SK-N-SH (cell line): ENCODE results near the gene PTPN14. TPM values are rescaled to one million over a fixed set of nuclear protein-coding genes. Genes with fewer than 3 reads are reported as not detected.

ENCODE experiments used
- CTCF ChIA-PET: fragments of 300-600, 350-600 bp; formaldehyde crosslinking; extraction: SDS; loops from one replicate; lab custom pipeline; 2021; lab: Yijun Ruan, JAX
- POLR2A ChIA-PET: fragments of 350-600 bp; sonication (Branson Sonifier 250); formaldehyde crosslinking; extraction: SDS; loops from one replicate; lab custom pipeline; 2020; ENCODE audit warnings: antibody characterized with exemption, inconsistent platforms; lab: Yijun Ruan, JAX
- DNase-seq: peaks from one replicate; pipeline ENCODE4 v3.0.0; 2012
- H2AFZ ChIP-seq: fragments of 200-600 bp; sonication (generic); 2 replicates; pipeline ENCODE4 v1.8.1; 2016; ENCODE audit warnings: antibody characterized with exemption, mild to moderate bottlenecking, low read depth
- H3F3A ChIP-seq: fragments of 200-600 bp; sonication (generic); replicated peaks from 2 replicates; pipeline ENCODE3; 2016; ENCODE audit warnings: antibody characterized with exemption, mild to moderate bottlenecking; ENCODE audit not compliant: insufficient read depth
- H3K27ac ChIP-seq, 2 experiments: fragments of 200-500 bp in 1 of 2; fragments of 200-600 bp in 1 of 2; sonication (Bioruptor generic) in 1 of 2; sonication (generic), shearing (Covaris generic) in 1 of 2; 2 replicates each; pipeline versions ENCODE4 v1.5.1 to v1.6.1; 2014 to 2016; ENCODE audit warnings: low read depth in 2 of 2, inconsistent platforms in 1 of 2, low read length in 1 of 2, mild to moderate bottlenecking in 1 of 2, mixed read lengths in 1 of 2
- H3K27me3 ChIP-seq: fragments of 200-600 bp; sonication (generic), shearing (Covaris generic); 2 replicates; pipeline ENCODE4 v1.6.1; 2016; ENCODE audit warnings: mixed run types; ENCODE audit not compliant: insufficient read depth
- H3K36me3 ChIP-seq, 2 experiments: fragments of 200-500 bp in 1 of 2; fragments of 200-600 bp in 1 of 2; sonication (Bioruptor generic) in 1 of 2; sonication (generic) in 1 of 2; replicated peaks in 1 of 2; 2 replicates each; pipeline versions ENCODE3 to v1.5.1; 2014 to 2016; ENCODE audit warnings: low read length in 1 of 2, mild to moderate bottlenecking in 1 of 2; ENCODE audit not compliant: insufficient read depth in 2 of 2, control insufficient read depth in 1 of 2
- H3K4me1 ChIP-seq, 2 experiments: fragments of 200-500 bp in 1 of 2; fragments of 200-600 bp in 1 of 2; sonication (Bioruptor generic) in 1 of 2; sonication (generic), shearing (Covaris generic) in 1 of 2; 2 replicates each; pipeline versions ENCODE4 v1.5.1 to v1.6.1; 2014 to 2016; ENCODE audit warnings: low read depth in 1 of 2, low read length in 1 of 2, mixed run types in 1 of 2; ENCODE audit not compliant: insufficient read depth in 2 of 2, control insufficient read depth in 1 of 2
- H3K4me2 ChIP-seq: fragments of 200-600 bp; sonication (generic), shearing (Covaris generic); 2 replicates; pipeline ENCODE4 v1.6.1; 2017; ENCODE audit warnings: mixed run types
- H3K4me3 ChIP-seq, 2 experiments: fragments of 200-500 bp in 1 of 2; fragments of 200-600 bp in 1 of 2; sonication (Bioruptor generic) in 1 of 2; sonication (generic), shearing (Covaris generic) in 1 of 2; 2 replicates each; pipeline versions ENCODE4 v1.5.1 to v1.8.1; 2014 to 2016; ENCODE audit warnings: low read depth in 2 of 2, inconsistent platforms in 1 of 2, low read length in 1 of 2, mild to moderate bottlenecking in 1 of 2, mixed read lengths in 1 of 2, moderate library complexity in 1 of 2
- H3K79me2 ChIP-seq: fragments of 200-600 bp; sonication (generic); 2 replicates; pipeline ENCODE4 v1.8.1; 2017; ENCODE audit warnings: mild to moderate bottlenecking; ENCODE audit not compliant: insufficient read depth
- H3K9ac ChIP-seq: fragments of 200-600 bp; sonication (generic); 2 replicates; pipeline ENCODE4 v1.6.1; 2017; ENCODE audit warnings: mixed run types
- H3K9me2 ChIP-seq: fragments of 200-600 bp; sonication (generic); 2 replicates; pipeline ENCODE4 v1.6.1; 2017; ENCODE audit warnings: mixed run types
- H3K9me3 ChIP-seq: fragments of 200-600 bp; sonication (generic); 2 replicates; pipeline ENCODE4 v1.6.1; 2017; ENCODE audit warnings: mixed run types, mild to moderate bottlenecking, moderate library complexity
- H4K20me1 ChIP-seq: fragments of 200-600 bp; sonication (generic); 2 replicates; pipeline ENCODE4 v1.6.1; 2017; ENCODE audit warnings: mild to moderate bottlenecking, mixed run types; ENCODE audit not compliant: insufficient read depth
- EZH2phosphoT487 ChIP-seq: fragments of 200-600 bp; sonication (generic); IDR thresholded peaks from 2 replicates; pipeline ENCODE4 v1.6.1; 2017; ENCODE audit warnings: low read depth, mixed run types, mild to moderate bottlenecking, antibody characterized with exemption, moderate library complexity, borderline replicate concordance
- FOSL2 ChIP-seq: IDR thresholded peaks from 2 replicates; pipeline ENCODE4 v1.4.0; 2012; ENCODE audit warnings: low read depth, mild to moderate bottlenecking, moderate library complexity, borderline replicate concordance
- FOXJ3 ChIP-seq: sonication (generic); formaldehyde crosslinking; IDR thresholded peaks from 2 replicates; pipeline ENCODE4 v1.5.1; 2020; ENCODE audit warnings: mild to moderate bottlenecking, missing genetic modification reagents
- FOXM1 ChIP-seq: IDR thresholded peaks from 2 replicates; pipeline ENCODE4 v1.4.0; 2012; ENCODE audit warnings: low read depth, mild to moderate bottlenecking
- GATA2 ChIP-seq: sonication (generic); formaldehyde crosslinking; IDR thresholded peaks from 2 replicates; pipeline ENCODE4 v1.5.0; 2020; ENCODE audit warnings: mild to moderate bottlenecking, missing genetic modification reagents
- IRF3 ChIP-seq: fragments of 150-350 bp; IDR thresholded peaks from 2 replicates; pipeline ENCODE4 v1.6.1; 2016; ENCODE audit warnings: mild to moderate bottlenecking, low read depth, low read length
- MAX ChIP-seq: IDR thresholded peaks from 2 replicates; pipeline ENCODE4 v1.4.0; 2012; ENCODE audit warnings: low read depth
- NFIC ChIP-seq: IDR thresholded peaks from 2 replicates; pipeline ENCODE4 v1.4.0; 2012; ENCODE audit warnings: borderline replicate concordance
- SMC3 ChIP-seq: IDR thresholded peaks from 2 replicates; pipeline ENCODE4 v1.6.1; 2012; ENCODE audit warnings: low read depth, low read length, improper control_type of control experiment
- WGBS: methylation state at CpG from one replicate; pipeline ENCODE4 v1.1.6; 2017; ENCODE audit warnings: low lambda C conversion rate; 5-methylcytosine and 5-hydroxymethylcytosine counted together
- polyA plus RNA-seq, 3 experiments: library from polyadenylated mRNA; depleted of rRNA; stranded (reverse); fragments of >200 nt; gene quantifications; 2 replicates each; pipeline ENCODE4 v1.2.3, GENCODE V29; 2012
- TF ChIP-seq, protein P1 (sequence below): IDR thresholded peaks from 2 replicates; pipeline ENCODE4 v1.4.0; 2012; ENCODE audit warnings: low read depth, borderline replicate concordance
- TF ChIP-seq, protein P2 (sequence below): IDR thresholded peaks from 2 replicates; pipeline ENCODE4 v1.6.1; 2012; ENCODE audit warnings: mild to moderate bottlenecking, low read depth, low read length, moderate library complexity

Gene PTPN14
- polyA plus RNA-seq, 1 of the 3 experiments (the other 2 are of a cell fraction): 12.8 TPM

GRCh38 chr1:214541206-214541605, 10.2 kb downstream of the PTPN14 start:
- no peak for DNase-seq
- POLR2A ChIA-PET: no interaction called here
- Histone ChIP-seq H3F3A (peaks cover 20% of the 10 kb centered on the region), H4K20me1 (peaks cover 98% of the 10 kb centered on the region), H3K9me2 (no peaks in the 10 kb centered on the region), H3K27ac (no peak overlapping the region), H3K4me1 (peaks cover 2 to 45% of the 10 kb centered on the region in 2 experiments; a peak in 3 of 4 replicates), H3K79me2 (peaks cover 100% of the 10 kb centered on the region), H3K9me3 (no peaks in the 10 kb centered on the region), H3K9ac (no peak overlapping the region), H3K4me2 (no peak overlapping the region), H3K36me3 (peaks cover 6 to 9% of the 10 kb centered on the region in 2 experiments), H2AFZ (no peak overlapping the region), H3K27me3 (no peaks in the 10 kb centered on the region), H3K4me3 (no peak overlapping the region)
- TF ChIP-seq NFIC: no peak
- TF ChIP-seq EZH2phosphoT487: no peak
- no peak for TF ChIP-seq IRF3
- TF ChIP-seq GATA2 (CRISPR knock-in tag): no peak
- WGBS: 97% methylated on average over 2 of the region's 2 CpGs
- CTCF ChIA-PET: interaction anchor here (2.7 kb wide), 1 partner anchor 44 kb away, joined by 10 read pairs; no protein-coding TSS in a partner anchor

DNA sequence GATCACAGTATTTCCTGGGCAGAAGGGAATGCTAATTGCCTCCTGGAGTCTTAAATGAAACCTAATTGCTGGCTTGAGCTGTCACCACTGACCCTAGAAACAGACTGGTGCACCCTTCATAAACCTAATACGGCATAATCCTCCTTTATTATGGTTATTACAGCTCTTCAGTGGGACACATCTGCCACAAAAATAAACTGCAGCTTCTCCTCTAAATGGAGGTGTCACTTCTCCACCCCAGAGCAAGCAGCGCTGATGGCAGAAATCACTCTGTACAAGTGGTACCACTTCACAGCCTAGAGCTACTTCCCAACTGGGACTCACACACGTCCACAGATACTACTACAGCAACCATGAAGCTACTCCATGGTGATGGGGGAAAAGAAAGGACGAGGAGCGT, 11.1 kb downstream of the PTPN14 start:
- Histone ChIP-seq H3K36me3 (peaks cover under 1 to 5% of the 10 kb centered on the region in 2 experiments), H3K27ac (no peak overlapping the region), H2AFZ (no peak overlapping the region), H3K79me2 (peaks cover 100% of the 10 kb centered on the region), H3K9me2 (no peaks in the 10 kb centered on the region), H3K9me3 (no peaks in the 10 kb centered on the region), H3K4me3 (no peak overlapping the region), H3K4me1 (peaks cover 2 to 45% of the 10 kb centered on the region in 2 experiments; a peak in 3 of 4 replicates), H3K9ac (no peak overlapping the region), H3K27me3 (no peaks in the 10 kb centered on the region), H3F3A (peaks cover 20% of the 10 kb centered on the region), H4K20me1 (peaks cover 95% of the 10 kb centered on the region), H3K4me2 (0 out of 2 replicates have a peak overlapping the region, but pooled peaks have one; percentile 12)
- no peak for TF ChIP-seq FOXJ3 (CRISPR knock-in tag)
- no peak for TF ChIP-seq IRF3
- TF ChIP-seq, protein P1, sequence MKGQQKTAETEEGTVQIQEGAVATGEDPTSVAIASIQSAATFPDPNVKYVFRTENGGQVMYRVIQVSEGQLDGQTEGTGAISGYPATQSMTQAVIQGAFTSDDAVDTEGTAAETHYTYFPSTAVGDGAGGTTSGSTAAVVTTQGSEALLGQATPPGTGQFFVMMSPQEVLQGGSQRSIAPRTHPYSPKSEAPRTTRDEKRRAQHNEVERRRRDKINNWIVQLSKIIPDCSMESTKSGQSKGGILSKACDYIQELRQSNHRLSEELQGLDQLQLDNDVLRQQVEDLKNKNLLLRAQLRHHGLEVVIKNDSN: no peak
- no peak for TF ChIP-seq SMC3
- TF ChIP-seq, protein P2, sequence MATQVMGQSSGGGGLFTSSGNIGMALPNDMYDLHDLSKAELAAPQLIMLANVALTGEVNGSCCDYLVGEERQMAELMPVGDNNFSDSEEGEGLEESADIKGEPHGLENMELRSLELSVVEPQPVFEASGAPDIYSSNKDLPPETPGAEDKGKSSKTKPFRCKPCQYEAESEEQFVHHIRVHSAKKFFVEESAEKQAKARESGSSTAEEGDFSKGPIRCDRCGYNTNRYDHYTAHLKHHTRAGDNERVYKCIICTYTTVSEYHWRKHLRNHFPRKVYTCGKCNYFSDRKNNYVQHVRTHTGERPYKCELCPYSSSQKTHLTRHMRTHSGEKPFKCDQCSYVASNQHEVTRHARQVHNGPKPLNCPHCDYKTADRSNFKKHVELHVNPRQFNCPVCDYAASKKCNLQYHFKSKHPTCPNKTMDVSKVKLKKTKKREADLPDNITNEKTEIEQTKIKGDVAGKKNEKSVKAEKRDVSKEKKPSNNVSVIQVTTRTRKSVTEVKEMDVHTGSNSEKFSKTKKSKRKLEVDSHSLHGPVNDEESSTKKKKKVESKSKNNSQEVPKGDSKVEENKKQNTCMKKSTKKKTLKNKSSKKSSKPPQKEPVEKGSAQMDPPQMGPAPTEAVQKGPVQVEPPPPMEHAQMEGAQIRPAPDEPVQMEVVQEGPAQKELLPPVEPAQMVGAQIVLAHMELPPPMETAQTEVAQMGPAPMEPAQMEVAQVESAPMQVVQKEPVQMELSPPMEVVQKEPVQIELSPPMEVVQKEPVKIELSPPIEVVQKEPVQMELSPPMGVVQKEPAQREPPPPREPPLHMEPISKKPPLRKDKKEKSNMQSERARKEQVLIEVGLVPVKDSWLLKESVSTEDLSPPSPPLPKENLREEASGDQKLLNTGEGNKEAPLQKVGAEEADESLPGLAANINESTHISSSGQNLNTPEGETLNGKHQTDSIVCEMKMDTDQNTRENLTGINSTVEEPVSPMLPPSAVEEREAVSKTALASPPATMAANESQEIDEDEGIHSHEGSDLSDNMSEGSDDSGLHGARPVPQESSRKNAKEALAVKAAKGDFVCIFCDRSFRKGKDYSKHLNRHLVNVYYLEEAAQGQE: no peak
- TF ChIP-seq FOXM1: no peak
- no peak for TF ChIP-seq FOSL2
- TF ChIP-seq MAX: no peak
- POLR2A ChIA-PET: no interaction called here
- WGBS: 93% methylated on average over 5 of the region's 5 CpGs
- CTCF ChIA-PET: interaction anchor here (1.7 to 2.7 kb wide), 2 partner anchors 9 to 45 kb away, joined by 4 to 10 read pairs; no protein-coding TSS in a partner anchor
- no peak for DNase-seq
